Measurements from ENCODE around the gene RPS8.
"Not testable (repeated sequence)": the region's sequence is repeated elsewhere in the genome, so short reads cannot be mapped to it uniquely, and the experiment has no call there.

RPS8 gene

DNA sequence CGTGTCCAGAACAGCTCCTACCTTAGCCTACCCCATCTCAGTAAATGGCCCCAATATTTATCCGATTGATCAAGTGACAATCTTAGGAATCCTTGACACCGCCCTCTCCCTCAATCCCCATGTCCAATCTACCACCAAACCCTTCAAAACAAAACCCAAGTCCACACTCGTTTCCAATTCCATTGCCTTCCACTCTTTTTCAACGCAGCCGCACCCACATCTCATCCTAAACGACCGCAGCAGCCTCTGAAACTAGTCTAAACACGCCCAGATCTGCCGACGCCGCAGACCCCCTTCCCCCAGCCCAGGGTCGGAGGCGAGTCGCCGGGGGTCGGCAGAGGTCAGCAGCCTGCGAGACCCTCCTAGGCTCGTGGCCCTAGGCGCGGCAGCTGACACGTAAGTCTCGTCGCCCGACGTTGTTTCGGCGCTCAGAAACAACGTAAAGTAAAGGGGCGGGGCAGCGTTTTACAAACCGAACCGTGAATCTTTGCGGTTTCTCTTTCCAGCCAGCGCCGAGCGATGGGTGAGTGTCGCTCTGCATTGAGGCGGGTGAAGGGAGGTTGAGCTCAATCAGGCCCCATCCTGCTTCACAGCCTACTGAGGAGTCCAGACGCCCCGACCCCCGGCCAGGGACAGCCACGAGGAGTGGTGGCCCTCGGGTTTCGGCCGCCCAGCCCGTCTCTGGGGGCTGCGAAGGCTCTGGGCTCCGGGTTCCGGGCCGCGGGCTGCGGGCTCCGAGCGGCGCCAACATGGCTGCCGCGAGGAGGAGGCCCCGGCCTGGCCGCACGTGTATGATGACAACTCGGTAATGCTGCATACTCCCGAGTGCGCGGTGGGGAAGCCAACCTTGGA lies at the start of gene RPS8:
Gene RPS8 (plus strand): TSS at position 463 of the 852 bp plus-strand sequence. CDS start 57 bp downstream, at position 520.
- DNase-seq: peak; percentile 94

DNA sequence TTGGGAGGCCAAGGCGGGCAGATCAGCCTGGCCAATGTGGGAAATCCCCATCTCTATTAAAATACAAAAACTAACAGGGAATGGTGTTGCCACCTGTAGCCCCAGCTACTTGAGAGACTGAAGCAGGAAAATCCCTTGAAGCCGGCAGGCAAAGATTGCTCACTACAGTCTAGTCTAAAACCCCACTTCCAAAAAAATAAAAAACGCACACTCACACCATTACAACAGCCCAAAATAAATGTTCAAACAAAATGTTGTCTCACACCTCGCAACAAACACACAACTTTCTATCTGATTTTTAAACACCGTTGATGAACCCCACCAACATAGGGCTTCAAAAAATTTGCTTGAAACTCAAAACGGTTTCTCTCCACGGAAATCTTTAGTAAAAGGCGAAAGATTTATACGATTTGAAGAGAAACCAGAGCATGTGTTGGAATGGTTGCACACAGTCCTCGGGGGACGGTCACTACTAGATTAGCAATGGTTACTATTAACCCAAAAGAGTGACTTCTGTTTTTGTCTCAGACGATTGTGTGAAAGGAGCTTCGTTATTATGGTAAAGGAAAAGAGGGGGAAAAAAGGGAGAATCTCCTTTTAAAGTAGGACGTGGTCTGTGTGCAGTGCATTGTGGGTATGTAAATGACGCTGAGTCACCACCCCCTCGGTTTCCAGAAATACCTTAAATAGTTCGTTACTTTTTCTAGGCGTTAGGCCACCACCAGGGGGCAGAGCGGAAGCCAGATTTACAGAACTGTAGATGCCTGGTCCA lies 44.4 kb upstream of the RPS8 start, which contains the start of gene RNU5D-1:
Gene RNU5D-1 (minus strand): TSS at position 430 of the 772 bp plus-strand sequence.
- peak; percentile 99 for DNase-seq

GRCh38 chr1:44733365-44733764 lies 42.0 kb upstream of the RPS8 start:
- peak; percentile 75 for DNase-seq

- DNase-seq: no peak
Measured at GRCh38 chr1:44733784-44734183, 41.6 kb upstream of the RPS8 start.

DNA sequence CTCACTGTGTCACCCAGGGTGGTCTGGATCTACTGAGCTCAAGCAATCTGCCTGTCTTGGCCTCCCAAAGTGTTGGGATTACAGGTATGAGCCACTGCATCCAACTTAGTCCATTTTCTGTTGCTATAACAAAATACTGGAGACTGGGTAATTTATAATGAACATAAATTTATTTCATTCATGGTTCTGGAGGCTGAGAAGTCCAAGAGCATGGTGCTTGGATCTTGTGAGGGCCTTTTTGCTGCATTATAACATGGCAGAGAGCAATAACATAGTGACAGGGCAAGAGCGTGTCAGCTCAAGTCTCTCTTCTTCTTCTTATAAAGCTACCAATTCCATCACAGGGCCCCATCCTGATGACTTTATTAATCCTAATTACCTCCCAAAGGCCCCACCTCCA lies 39.3 kb upstream of the RPS8 start:
- no peak for DNase-seq

- DNase-seq: not testable (repeated sequence)
Measured at GRCh38 chr1:44738953-44739306, 36.4 kb upstream of the RPS8 start.

GRCh38 chr1:44739307-44740178 lies 35.8 kb upstream of the RPS8 start, which contains the start of gene KIF2C:
TSS of gene KIF2C (plus strand) at chr1:44739837. CDS start at chr1:44739933, 96 bp downstream.
- peak; percentile 97 for DNase-seq

DNA sequence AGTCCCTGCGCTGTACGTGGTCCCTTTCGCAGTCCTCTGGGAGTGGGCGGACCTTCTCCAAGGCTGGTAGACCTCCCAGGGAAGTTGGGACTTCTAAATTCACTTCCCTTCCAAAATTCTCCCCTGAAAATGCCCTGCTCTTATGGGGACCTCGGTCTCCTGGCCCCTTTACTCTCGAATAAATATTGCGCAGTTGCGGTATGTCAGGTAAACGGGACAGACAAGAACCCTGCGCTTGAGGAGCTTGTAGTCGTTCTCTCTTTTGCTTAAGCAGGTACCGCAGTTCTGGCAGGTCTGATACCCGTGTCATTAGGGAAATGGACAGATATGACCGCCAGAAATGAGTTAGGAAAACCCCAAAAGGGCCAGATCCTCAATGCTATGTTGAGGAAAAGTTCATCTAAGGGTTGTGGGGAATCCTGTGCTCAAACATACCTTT lies 35.1 kb upstream of the RPS8 start:
- no peak for DNase-seq

DNA sequence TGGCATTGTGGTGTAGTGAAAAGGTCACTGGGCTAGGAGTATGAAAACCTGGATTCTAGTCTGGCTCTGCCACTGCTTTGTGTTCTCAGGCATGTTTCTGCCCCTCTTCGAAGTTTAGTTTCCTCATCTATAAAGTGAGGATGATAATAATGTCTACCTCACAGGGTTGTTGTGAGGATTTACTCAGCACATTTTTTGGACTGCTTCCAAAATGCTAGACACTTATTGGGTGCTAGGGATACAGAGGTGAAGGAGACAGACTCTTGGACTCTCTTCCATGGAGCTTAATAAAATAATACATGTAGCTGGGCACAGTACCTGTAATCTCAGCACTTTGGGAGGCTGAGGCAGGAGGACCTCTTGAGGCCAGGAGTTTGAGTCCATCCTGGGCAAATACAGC lies 32.1 kb upstream of the RPS8 start:
- no peak for DNase-seq

DNA sequence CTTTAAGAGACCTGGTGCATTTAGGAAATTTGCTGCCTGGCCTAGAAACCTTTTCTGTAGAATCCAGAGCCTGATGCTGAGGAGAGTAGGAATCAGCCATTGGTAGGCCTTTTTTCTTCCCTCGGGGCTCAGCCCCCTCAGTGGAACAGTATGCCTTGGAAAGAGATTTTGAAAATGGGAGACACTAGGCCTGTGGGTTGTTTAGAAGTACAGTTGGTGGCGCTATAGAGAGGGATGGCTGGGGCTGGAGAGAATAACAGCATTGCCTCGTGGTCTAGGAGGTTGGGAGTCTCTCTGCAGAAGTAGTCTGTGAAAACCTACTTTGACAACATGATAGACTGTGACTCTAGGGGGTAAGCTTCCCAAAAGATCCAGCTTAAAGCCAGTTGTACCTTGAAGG lies 27.5 kb upstream of the RPS8 start:
- DNase-seq: no peak

DNA sequence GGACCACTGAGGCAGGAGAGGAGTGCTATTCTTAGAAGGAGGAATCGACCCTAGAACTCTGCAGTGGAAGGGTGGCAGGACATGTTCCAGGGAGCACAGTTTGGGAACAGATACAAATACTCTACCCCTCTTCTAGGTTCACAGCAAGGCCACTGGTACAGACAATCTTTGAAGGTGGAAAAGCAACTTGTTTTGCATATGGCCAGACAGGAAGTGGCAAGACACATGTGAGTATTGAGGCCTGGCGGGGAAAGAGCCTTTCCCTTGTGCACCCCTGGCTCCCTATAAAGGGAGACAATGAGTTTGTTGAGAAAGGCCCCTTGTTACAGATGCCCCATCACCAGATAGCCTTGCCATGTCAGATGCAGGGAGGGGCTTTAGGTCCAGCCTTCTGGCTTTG lies 17.9 kb upstream of the RPS8 start:
- no peak for DNase-seq

GRCh38 chr1:44759077-44759476 lies 16.3 kb upstream of the RPS8 start:
- no peak for DNase-seq

GRCh38 chr1:44760876-44761275 lies 14.5 kb upstream of the RPS8 start:
- DNase-seq: no peak

DNA sequence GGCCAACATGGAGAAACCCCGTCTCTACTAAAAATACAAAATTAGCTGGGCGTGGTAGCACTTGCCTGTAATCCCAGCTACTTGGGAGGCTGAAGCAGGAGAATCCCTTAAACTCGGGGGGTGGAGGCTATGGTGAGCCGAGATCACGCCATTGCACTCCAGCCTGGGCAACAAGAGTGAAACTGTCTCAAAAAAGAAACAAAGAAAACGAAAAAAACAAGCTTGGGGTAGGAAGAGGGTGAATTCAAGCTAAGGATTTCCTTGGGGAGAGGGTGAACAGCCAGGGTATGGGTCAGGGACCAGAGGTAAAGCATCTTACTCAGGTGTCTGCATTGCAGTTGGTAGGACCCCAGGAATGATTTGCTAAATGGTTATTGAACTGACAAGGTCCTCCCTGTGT lies 8.9 kb upstream of the RPS8 start:
- not testable (repeated sequence) for DNase-seq

DNA sequence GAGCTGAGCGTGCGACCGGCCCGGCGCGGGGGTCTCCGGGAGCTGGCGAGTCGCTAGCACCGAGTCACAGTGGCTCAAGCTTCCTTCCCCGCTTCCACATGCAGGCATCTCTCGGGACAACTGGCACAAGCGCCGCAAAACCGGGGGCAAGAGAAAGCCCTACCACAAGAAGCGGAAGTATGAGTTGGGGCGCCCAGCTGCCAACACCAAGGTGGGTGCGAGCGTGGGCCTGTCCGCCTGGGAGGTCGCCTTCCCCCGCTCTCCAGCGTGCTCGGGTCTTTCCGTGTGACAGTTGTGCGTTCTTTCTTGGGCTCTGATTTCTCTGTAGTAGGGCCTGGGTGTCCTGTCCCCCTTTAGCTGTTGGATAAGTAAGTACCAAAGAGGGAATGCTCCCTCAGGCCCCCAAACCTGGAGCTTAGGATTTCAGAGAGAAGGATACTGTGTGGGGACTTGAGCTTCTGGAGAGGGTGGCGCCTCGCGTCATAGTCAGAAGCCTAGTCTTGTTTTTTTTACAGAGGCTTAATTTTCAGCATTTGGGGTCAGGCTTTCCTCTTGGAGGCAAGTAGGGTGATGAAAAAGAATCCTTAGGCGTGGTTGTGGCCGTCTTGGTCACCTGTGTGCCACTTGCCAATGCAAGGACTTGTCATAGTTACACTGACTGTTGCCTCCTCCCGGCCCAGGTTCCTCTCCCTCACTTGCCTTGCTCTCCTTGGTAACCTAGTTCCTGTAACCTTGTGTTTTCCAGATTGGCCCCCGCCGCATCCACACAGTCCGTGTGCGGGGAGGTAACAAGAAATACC lies 790 bp downstream of the RPS8 start:
- no peak for DNase-seq

DNA sequence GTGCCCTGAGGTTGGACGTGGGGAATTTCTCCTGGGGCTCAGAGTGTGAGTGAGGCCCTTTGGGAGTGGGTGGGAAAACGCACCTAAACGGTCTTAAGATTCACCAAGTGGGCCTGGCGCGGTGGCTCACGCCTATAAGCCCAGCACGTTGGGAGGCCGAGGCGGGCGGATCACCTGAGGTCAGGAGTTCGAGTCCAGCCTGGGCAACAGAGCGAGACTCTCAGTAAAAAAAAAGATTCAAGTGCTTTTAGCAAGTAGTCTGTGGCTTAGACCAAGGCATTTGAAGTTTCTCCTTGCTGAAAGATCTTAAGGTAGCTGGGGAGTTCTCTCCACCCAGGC lies 1.4 kb downstream of the RPS8 start:
- DNase-seq: no peak

DNA sequence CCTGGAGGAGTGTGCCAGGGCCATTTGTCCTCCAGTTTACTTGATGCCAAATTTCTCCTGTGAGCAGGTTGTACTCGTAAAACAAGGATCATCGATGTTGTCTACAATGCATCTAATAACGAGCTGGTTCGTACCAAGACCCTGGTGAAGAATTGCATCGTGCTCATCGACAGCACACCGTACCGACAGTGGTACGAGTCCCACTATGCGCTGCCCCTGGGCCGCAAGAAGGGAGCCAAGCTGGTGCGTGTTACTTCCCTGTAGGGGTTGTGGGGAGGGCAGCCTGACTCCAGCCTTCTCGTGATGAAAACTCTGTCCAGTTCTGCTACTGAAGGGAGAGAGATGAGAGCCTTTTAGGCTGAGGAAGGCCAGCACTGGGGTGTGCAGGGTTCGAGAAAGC lies 2.2 kb downstream of the RPS8 start:
- DNase-seq: no peak

- DNase-seq: no peak
Measured at GRCh38 chr1:44777969-44778635, 2.8 kb downstream of the RPS8 start.

- DNase-seq: no peak
Measured at GRCh38 chr1:44778705-44779576, 3.6 kb downstream of the RPS8 start.

DNA sequence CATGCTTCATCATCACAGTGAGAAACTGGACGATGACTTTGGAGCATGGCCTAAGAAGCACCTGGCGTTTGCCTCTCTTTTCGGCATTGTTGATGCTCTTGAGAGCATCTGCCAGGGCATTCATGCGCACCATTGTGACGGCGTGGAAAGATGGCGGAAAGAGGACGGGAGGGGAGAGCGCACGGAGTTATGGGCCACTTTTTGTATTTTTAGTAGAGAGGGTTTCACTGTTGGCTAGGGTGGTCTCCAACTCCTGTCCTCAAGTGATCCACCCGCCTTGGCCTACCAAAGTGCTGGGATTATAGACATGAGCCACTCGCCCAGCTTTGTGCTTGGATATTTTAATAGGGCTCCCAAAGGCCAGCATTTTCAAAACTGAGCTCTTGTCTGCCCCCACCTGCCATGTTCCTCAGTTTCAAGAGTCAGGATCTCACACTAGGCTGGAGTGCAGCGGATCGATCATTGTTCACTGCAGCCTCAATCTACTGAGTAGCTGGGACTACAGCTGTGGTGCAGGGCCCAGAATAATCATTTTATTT lies 5.3 kb downstream of the RPS8 start:
- no peak for DNase-seq

Data from fibroblast of skin of right quadriceps (primary cell).